Effector CD4-positive, alpha-beta T cell (primary cell): Measurements from ENCODE around the gene PUM1.
"Not testable (repeated sequence)": the region's sequence is repeated elsewhere in the genome, so short reads cannot be mapped to it uniquely, and the experiment has no call there.

Source experiments
- DNase-seq: peaks from one replicate; pipeline ENCODE4 v3.0.0-alpha.2; 2020

The PUM1 gene

DNA sequence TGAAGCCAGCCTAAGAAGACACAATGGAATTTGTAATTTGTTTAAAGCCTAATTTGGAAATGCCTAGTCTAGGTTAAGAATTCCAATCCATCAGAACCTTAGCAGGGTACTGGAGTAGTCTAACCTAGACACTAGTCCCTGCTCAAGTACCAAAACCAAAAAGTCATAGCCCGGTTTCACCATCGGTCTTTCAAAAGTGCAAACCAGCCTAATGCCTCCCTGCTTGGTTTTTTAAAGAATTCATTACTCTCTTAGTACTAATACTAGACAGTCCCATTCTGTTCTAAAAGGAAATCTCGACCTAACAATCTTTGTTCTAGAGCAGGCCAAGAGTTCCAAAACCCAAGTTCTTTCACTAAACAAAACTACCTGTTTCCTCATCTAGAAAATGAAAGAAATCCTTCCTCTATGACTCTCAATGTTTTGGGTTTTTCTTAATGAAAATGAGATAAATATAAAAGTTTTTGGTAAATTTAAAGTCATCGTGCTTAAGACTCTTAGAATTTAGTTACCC, 2.6 kb downstream of the PUM1 start:
- DNase-seq: no peak

DNA sequence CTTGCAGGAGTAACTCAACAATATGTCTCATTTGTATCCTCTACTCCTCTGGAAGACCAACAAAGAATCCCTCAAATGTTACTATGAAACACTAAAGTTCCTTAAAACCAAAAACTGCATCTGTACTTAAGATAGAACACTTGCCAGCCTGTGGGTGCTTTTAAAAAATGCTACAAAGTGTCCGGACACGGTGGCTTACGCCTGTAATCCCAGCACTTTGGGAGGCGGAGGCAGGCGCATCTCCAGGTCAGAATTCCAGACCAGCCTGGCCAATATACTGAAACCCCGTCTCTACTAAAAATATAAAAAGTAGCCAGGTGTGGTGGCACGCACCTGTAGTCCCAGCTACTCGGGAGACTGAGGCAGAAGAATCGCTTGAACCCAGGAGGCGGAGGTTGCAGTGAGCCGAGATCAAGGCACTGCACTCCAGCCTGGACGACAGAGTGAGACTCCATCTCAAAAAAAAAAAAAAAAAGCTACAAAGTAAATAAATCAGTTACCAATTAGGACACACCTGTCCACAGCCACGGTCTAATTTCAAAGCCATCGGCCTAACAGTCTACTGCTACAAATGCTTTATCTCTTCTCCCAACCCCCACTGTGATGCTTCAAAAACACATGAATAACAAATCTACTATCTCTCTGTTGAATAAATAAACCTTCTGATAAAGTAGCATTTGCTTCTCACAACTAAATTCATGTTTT, 3.2 kb downstream of the PUM1 start:
- not testable (repeated sequence) for DNase-seq

DNA sequence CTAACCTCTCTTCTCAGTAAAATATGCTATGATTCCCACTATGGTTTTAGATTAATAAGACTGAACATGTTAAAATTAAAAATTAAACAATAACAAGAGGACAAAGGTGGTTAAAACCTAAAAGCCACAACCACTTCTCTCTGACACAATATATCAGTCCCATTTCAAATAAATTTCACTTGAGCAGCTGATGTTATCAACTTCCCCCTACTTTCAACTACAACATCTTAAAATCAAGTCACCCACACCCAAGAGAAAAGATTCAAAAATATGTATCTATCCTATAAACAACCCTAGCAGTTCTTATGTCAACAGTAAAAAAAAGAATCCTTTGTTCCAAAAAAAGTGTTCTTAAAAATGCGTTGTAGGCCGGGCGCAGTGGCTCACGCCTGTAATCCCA, 7.5 kb downstream of the PUM1 start:
- no peak for DNase-seq

DNA sequence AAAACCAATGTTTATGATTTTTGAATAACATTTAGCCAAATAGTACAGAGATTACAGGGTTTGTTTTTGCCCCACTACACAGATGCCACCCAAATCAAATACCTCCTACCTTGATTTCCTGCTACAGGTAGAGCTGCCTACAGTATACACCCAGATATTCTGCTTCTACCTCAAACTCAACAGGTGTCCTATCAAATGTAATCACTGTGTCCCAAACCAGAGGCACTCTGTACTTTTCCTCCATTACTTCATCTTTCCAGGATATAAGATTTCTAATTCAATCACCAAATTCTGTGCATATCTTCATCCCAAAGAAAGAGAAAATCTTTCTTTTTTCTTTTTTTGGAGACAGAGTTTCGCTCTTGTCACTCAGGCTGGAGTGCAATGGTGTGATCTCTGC, 9.6 kb downstream of the PUM1 start:
- DNase-seq: no peak

DNA sequence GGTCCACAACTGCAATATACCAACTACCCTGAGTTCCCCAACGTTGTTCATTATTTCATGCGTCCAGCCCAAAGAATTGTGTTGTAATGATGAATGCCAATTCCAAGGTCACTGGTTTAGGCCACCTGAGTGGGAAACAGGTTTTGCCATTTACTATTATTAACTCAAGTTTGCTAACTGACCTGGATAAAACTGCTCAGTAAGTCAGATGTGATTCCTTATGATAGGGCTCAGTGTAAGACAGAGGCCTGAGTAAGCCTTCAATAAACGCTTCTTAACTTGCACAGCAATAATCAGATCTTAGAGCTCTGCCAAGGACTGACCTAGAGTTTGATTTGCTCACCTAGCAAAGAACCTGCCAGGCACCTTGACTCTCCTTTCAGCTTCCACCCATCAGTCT, 10.0 kb downstream of the PUM1 start:
- DNase-seq: no peak

DNA sequence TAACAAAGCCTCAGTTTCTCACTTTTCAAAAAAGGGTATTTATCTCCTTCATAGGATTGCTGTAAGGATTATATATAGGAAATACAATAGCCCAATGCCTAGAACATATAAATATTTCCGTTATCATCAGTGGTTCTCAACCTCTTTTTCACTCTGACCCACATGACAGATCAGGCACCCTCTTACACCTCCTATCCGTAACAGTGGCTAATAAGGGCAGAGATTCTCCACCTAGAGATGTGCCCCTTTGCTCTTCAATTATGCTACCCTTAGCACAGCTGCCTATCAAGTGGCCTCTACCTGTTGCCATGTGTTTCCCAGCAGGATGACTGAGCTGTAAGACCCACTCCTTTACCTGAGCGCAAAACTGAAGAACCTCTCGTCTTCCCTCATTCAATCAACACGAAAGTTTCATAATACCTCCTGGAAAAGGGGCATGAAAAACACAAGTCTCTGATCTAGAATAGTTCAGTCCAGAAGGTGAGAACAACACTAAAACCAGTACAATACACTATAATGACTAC, 10.5 kb downstream of the PUM1 start:
- DNase-seq: no peak

DNA sequence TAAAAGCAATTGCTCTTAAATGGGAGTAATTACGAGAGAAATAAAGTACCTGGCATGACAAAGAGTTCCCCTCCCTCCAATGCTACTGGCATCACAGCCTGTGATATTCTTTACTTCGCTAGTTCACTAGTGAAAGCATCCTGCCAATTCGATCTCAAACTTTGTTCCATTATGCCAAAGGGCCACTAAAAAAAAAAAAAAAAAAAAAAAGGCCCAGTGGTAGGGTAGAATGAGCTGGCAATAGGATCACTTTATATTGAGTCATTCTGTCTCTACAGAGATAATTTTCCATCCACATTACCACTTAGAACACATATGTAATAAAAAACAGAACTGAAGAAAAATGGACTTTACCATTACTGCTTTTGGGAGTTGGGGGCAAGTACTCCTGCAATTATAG, 11.2 kb downstream of the PUM1 start:
- DNase-seq: no peak

DNA sequence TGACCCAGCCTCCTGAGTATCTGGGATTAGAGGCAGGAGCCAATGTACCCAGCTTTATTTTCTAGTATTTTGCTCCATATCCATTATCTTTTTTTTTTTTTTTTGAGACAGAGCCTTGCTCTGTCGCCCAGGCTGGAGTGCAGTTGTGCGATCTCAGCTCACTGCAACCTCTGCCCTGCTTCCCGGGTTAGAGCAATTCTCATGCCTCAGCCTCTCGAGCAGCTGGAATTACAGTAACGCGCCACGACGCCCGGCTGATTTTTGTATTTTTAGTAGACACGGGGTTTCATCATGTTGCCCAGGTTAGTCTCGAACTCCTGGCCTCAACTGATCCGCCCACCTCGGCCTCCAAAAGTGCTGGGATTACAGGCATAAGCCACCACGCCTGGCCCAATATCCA, 12.9 kb downstream of the PUM1 start:
- DNase-seq: not testable (repeated sequence)

DNA sequence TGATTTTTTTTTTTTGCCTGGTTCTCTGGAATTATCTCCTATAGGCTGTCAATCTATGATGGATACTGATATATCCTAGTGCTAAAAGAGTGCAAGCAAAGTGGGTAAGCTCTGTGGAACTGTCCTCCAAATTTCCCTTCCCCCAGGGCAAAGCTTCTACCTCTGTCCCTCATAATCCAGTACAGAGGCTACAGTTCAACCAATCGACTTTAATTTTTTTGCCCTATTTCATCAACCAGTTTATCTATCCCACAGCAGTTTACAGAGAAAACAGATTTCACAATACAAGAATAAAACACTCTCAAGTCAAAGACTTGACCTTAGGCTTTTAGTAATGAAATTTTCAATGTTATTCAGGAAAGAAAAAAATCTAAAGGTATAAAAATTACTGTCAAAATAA, 13.9 kb downstream of the PUM1 start:
- DNase-seq: no peak

DNA sequence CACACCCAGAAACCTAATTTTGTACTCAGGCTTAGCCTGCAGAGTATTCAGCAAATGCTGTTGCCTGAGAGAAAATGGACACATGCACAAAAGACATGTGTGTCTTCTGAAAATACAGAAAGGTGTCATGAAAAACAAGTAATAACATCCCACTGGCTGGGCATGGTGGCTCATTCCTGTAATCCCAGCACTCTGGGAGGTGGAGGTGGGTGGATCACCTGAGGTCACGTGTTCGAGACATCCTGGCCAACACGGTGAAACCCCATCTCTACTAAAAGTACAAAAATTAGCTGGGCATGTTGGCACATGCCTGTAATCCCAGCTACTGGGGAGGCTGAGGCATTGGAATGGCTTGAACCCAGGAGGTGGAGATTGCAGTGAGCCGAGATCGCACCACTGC, 18.0 kb downstream of the PUM1 start:
- DNase-seq: not testable (repeated sequence)

DNA sequence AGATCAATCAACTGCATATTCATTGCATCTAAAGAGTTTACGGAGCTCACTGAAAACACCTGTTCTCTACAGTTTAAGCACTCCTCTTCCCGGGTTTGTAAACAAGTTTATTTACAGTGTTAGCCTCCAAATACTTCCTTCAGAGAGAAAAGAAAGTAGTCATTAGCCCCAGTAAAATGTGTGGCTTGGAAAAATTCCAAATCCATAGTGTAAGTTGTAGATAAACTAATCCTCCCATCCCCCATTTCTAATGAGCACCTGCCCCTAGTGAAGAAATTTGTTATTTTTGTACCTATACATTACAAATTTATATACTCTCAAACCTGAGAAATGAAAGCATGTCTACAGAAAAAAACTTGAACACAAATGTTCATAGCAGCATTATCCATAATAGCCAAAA, 21.9 kb downstream of the PUM1 start:
- no peak for DNase-seq

DNA sequence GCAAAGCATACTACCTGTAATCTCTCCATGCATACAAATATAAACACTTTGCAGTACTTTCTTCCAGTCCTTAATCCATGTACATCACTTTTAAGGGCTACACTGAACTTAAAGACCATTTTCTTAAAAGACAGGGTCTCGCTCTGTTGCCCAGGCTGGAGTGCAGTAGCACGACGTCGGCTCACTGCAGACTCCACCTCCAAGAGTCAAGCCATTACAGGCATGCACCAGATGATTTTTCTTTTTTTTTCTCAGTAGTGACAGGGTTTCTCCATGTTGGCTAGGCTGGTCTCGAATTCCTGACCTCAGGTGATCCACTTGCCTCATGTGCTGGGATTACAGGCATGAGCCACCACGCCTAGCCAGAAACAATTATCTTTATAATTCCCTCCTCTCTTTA, 22.9 kb downstream of the PUM1 start:
- no peak for DNase-seq

DNA sequence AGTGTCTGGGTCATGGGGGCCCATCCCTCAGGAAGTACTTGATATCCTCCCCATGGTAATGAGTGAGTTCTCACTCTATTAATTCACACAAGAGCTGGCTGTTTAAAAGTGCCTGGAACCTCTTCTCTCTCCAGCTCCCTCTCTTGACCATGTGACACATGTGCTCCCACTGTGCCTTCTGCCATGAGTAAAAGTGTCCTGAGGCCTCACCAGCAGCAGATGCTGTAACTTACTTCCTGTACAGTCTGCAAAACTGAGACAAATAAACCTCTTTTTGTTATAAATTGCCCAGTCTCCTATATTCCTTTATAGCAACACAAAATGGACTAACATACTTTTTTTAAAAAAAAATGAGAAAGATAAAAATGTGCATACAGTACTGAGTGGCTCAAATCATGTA, 24.0 kb downstream of the PUM1 start:
- no peak for DNase-seq

DNA sequence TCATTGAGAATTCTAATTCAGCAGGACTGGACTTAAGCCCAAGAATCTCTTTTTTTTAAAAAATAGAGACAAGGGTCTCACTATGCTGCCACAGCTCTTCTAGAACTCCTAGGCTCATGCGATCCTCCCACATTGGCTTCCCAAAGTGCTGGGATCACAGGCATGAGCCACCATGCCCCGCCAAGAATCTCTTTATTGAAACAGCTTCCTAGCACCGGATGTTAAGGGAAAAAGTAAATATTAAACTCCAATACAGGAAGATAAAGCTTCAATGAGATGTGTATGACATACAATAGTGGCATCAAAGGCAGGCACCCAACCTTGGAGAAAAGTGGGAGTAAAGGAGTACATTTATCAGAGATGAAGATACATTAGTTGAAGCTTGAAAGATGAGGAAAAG, 25.5 kb downstream of the PUM1 start:
- DNase-seq: no peak

DNA sequence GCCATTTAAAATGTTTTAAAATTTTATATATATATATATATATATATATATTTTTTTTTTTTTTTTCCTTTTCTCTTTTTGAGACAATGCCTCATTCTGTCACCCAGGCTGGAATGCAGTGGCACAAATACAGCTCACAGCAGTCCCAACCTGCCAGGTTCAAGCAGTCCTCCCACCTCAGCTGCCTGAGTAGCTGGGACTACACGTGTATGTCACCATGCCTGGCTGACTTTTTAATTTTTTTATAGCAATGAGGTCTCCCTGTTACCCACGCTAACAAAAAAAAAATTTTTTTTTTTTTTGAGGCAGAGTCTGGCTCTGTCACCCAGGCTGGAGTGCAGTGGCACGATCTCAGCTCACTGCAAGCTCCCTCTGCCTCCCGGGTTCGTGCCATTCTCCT, 26.6 kb downstream of the PUM1 start:
- not testable (repeated sequence) for DNase-seq

DNA sequence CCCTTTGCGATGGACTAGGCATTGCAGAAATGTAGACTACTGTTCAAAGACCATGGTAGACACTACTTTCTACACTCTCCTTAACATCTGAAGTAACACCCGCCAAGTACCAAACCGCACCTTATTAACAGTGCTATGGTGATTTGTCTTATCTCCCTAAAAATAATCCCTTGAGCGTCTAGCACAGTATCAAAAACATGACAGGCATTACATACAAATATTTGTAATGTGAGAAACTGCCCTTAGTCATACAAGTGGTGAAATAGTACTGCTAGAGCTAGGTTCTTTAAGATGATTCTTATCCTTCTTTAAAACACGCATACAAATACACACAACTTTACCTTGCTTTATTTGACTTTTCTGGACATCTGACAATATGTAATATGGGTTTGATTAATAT, 27.2 kb downstream of the PUM1 start:
- DNase-seq: no peak

DNA sequence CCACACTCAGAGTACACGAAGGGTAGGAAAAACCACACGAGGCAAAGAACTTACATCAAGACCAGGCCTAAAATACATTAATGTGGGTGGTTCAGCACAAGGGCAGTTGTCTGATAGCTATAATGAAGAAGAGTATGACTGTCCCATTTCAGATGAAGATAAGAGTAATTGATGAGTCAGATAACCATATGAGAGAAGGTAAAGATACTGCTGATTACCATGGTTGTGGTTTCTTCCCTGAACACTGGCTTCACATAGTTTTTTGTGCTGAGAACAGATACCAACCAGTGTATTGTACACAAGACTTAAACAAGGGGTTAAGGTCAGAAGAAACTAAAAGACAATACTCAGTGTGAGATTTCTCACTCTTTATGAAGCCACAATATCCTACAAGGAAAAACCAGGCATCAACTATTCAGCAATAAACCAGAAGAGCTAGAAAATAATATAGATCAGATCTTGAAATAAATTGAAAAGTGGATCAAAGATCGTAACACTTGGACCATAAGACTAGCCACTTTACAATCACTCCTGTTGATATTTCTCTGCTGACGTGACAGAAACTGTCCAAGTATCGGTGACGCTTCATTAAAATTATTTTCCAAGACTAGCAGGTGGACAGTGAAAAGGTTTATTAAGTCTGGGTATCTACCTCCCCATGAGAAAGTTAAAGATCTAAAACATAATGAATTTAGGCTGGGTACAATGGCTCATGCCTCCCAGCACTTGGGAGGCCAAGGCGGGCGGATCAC, 28.6 kb downstream of the PUM1 start:
- no peak for DNase-seq

DNA sequence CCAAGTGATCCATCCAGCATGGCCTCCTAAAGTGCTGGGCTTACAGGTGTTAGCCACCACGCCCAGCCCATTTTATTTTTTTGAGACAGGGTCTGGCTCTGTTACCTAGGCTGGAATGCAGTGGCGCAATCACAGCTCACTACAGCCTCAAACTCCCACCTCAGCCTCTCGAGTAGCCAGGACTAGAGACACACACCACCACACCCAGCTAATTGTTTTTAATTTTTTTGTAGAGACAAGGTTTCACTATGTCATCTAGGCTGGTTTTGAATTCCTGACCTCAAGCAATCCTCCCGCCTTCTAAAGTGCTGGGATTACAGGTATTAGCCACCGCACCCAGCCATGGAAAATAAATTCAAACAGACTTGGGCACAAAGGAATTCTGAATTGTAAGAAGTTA, 31.9 kb downstream of the PUM1 start:
- no peak for DNase-seq

DNA sequence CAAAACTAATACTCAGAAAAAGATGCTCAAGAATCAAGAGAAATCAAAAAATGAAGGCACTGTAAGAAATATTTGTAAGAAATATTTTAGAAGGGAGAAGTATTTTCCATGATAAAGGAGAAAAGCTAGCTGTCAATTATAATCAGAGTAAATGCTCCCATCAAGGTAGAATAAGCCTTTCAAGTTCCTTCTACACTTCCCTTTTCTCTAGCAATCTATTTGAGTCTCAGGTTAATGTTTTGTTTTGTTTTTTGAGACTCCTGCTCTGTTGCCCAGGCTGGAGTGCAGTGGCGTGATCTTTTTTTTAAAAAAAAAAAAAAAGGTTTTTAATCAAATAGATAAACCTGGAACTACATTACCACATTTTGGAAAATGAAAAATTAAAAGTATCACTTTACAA, 33.3 kb downstream of the PUM1 start:
- DNase-seq: no peak

DNA sequence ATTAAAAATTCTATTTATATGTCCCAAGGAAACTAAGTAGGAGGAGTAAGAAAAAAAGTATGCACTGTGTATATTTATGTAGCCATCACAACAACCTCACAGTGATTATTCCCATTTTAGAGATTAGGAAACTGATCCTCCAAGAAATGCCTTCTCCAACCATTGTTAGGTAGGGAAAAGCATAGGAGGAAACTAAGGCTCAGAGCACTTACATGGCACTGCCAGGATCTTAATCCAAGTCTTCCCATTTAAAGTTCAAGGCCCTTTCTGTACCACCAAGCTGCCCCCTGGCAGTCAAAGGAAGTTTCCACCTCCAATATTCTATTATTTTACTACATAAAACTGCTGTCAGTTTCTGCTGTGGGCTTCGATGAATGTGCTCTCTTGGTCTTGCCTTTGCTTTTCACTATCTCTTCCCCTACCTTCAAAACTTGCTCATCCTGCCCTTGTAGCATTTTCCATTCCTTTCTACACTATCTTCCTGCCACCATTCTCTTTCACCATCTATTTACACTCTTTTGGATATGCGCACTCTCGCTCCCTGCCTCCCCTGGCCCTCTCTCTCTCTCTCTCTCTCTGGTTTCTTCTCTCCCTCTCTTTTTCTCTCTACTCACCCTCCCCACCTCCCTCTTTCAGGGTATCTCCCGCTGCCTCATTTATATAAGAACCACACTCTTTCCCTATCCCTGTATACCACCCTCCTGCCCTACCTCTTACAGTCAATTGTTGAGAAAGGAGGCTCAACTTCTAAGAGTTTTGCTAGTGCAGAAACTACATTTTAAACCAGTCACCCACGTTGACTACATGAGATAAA, 34.0 kb downstream of the PUM1 start:
- no peak for DNase-seq

DNA sequence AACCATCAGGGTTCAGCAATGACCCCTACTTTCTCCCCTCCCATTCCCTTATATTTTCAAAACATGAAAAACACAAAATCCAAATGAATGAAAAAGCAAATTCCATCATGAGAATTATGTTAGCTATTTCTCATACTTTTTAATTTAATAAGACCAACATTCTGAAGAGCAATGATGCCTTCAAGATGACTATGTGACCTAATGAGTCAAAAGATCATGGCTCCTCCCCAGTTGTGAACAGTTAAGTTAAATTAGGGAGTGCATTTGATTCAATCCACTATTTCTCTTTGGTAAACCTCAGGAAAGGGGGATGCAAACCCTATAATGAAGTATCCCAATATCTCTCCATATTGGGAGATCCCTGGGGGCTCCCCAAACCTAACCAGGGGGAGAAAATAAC, 36.5 kb downstream of the PUM1 start:
- no peak for DNase-seq

DNA sequence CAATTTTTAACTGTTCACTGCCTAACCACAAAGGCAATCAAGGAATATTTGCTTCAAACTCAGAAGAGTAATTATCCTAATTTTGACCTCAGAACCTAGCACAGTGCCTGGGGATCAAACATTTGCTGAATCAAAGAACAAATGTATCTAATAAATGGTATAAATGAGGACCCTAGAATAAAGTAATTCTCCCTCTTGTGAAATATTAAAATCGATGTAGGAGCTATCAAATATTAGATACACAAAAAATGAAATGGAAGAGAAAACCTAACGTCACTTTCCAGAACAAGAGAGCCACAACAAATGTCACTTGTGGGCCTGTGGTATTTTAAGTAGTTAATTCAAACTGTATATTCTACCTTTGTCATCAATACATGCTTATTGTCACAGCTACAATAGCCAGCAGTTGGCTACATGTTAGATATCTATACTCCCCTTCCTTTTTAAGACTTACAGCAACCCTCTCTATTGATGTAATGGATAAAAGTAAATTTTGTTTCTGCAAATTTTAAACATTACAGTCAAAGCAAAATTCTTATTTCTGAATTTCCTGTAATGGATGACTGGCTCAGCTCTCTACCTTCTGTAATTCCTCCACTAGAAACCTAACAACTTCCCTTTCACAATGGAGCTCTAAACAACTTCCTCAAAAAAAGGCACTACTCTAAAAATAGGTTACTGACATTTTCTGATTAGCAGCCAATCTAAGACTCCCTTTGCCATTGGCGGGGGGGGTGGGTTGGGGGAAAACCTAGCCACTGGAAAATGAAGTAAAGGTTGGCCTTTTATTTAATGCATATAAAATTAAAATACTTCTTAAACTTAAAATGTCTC, 37.6 kb downstream of the PUM1 start:
- DNase-seq: no peak
